ENCODE results near the gene ADD2. TPM values are rescaled to one million over a fixed set of nuclear protein-coding genes. Genes with fewer than 3 reads are reported as not detected.

Gene ADD2
- total RNA-seq, 1 experiment from 2014 or later = 13.3 TPM

GRCh38 chr2:70703900-70704549 is 64.0 kb downstream of the ADD2 start:
- Histone ChIP-seq H3K36me3 (no peaks in the 10 kb centered on the region), H3K27me3 (no peaks in the 10 kb centered on the region), H3K9me3 (no peaks in the 10 kb centered on the region), H3K4me3 (no peak overlapping the region)
- peak; percentile 59 for DNase-seq

GRCh38 chr2:70702711-70703395 is 65.1 kb downstream of the ADD2 start:
- Histone ChIP-seq H3K27me3 (no peaks in the 10 kb centered on the region), H3K9me3 (no peaks in the 10 kb centered on the region), H3K36me3 (no peaks in the 10 kb centered on the region), H3K4me3 (no peak overlapping the region)
- DNase-seq = no peak

- Histone ChIP-seq H3K9me3 (no peaks in the 10 kb centered on the region), H3K27me3 (no peaks in the 10 kb centered on the region), H3K4me3 (no peak overlapping the region), H3K36me3 (no peaks in the 10 kb centered on the region)
- no peak for DNase-seq
Measured at GRCh38 chr2:70698847-70699246, 69.2 kb downstream of the ADD2 start.

GRCh38 chr2:70697603-70698383 is 70.2 kb downstream of the ADD2 start:
- H3K27me3 ChIP-seq = no peaks in the 10 kb centered on the region
- DNase-seq = no peak
- H3K9me3 ChIP-seq = no peaks in the 10 kb centered on the region
- H3K36me3 ChIP-seq = no peaks in the 10 kb centered on the region
- no peak overlapping the region for H3K4me3 ChIP-seq

- no peaks in the 10 kb centered on the region for H3K36me3 ChIP-seq
- H3K9me3 ChIP-seq = no peaks in the 10 kb centered on the region
- H3K4me3 ChIP-seq = no peak overlapping the region
- no peak for DNase-seq
- no peaks in the 10 kb centered on the region for H3K27me3 ChIP-seq
Measured at GRCh38 chr2:70696142-70696541, 71.9 kb downstream of the ADD2 start.

GRCh38 chr2:70692256-70692655 is 75.7 kb downstream of the ADD2 start:
- Histone ChIP-seq H3K36me3 (no peaks in the 10 kb centered on the region), H3K4me3 (no peak overlapping the region), H3K9me3 (no peaks in the 10 kb centered on the region), H3K27me3 (no peaks in the 10 kb centered on the region)
- no peak for DNase-seq

- Histone ChIP-seq H3K9me3 (no peaks in the 10 kb centered on the region), H3K4me3 (no peak overlapping the region), H3K36me3 (no peaks in the 10 kb centered on the region), H3K27me3 (no peaks in the 10 kb centered on the region)
- no peak for DNase-seq
Measured at GRCh38 chr2:70691497-70692140, 76.4 kb downstream of the ADD2 start.

- Histone ChIP-seq H3K27me3 (no peaks in the 10 kb centered on the region), H3K9me3 (no peaks in the 10 kb centered on the region), H3K4me3 (no peak overlapping the region), H3K36me3 (no peaks in the 10 kb centered on the region)
- DNase-seq = no peak
Measured at GRCh38 chr2:70690846-70691245, 77.2 kb downstream of the ADD2 start.

GRCh38 chr2:70688427-70688826 is 79.6 kb downstream of the ADD2 start:
- no peaks in the 10 kb centered on the region for H3K27me3 ChIP-seq
- no peak for DNase-seq
- no peaks in the 10 kb centered on the region for H3K9me3 ChIP-seq
- H3K4me3 ChIP-seq = no peak overlapping the region
- no peaks in the 10 kb centered on the region for H3K36me3 ChIP-seq

- H3K4me3 ChIP-seq = no peak overlapping the region
- H3K9me3 ChIP-seq = no peaks in the 10 kb centered on the region
- no peaks in the 10 kb centered on the region for H3K27me3 ChIP-seq
- no peak for DNase-seq
- H3K36me3 ChIP-seq = no peaks in the 10 kb centered on the region
Measured at GRCh38 chr2:70687461-70687795, 80.6 kb downstream of the ADD2 start.

GRCh38 chr2:70686577-70687460 is 81.2 kb downstream of the ADD2 start:
- Histone ChIP-seq H3K27me3 (no peaks in the 10 kb centered on the region), H3K4me3 (no peak overlapping the region), H3K36me3 (no peaks in the 10 kb centered on the region), H3K9me3 (no peaks in the 10 kb centered on the region)
- DNase-seq = peak; percentile 59

GRCh38 chr2:70685771-70686171 is 82.2 kb downstream of the ADD2 start:
- DNase-seq = no peak

GRCh38 chr2:70684846-70685622 is 83.0 kb downstream of the ADD2 start:
- Histone ChIP-seq H3K36me3 (no peaks in the 10 kb centered on the region), H3K4me3 (no peak overlapping the region), H3K27me3 (no peaks in the 10 kb centered on the region), H3K9me3 (no peaks in the 10 kb centered on the region)
- DNase-seq = no peak

More at GRCh38 chr2:70685771-70686171, 82.2 kb downstream of the ADD2 start:
- H3K9me3 ChIP-seq = no peaks in the 10 kb centered on the region
- no peaks in the 10 kb centered on the region for H3K27me3 ChIP-seq
- no peak overlapping the region for H3K4me3 ChIP-seq
- H3K36me3 ChIP-seq = no peaks in the 10 kb centered on the region

- no peak for DNase-seq
- H3K27me3 ChIP-seq = no peaks in the 10 kb centered on the region
- H3K36me3 ChIP-seq = no peaks in the 10 kb centered on the region
- no peaks in the 10 kb centered on the region for H3K9me3 ChIP-seq
- H3K4me3 ChIP-seq = no peak overlapping the region
Measured at GRCh38 chr2:70683455-70683854, 84.5 kb downstream of the ADD2 start.

GRCh38 chr2:70680735-70681134 is 87.3 kb downstream of the ADD2 start:
- Histone ChIP-seq H3K27me3 (no peaks in the 10 kb centered on the region), H3K36me3 (no peaks in the 10 kb centered on the region), H3K9me3 (no peaks in the 10 kb centered on the region), H3K4me3 (no peak overlapping the region)
- no peak for DNase-seq

GRCh38 chr2:70679259-70679658 is 88.7 kb downstream of the ADD2 start:
- Histone ChIP-seq H3K27me3 (no peaks in the 10 kb centered on the region), H3K36me3 (no peaks in the 10 kb centered on the region), H3K9me3 (no peaks in the 10 kb centered on the region), H3K4me3 (no peak overlapping the region)
- DNase-seq = no peak
